Choroid plexus epithelial cell (primary cell): Measurements from ENCODE around the gene VGF.
"Not testable (repeated sequence)": the region's sequence is repeated elsewhere in the genome, so short reads cannot be mapped to it uniquely, and the experiment has no call there.

Experiments used
- DNase-seq: peaks from one replicate; pipeline ENCODE4 v3.0.0-alpha.2; 2010; ENCODE audit warnings: low read depth
- H3K4me3 ChIP-seq: 2 replicates; pipeline ENCODE4 v1.5.1; 2011; ENCODE audit warnings: low read depth, mild to moderate bottlenecking, control low read depth, low read length, moderate library complexity
- TF ChIP-seq, protein P1 (sequence below): conservative IDR thresholded peaks from 2 replicates; pipeline ENCODE4 v1.5.1; 2011; ENCODE audit warnings: low read depth, mild to moderate bottlenecking, control low read depth, inconsistent platforms, low read length, moderate library complexity

Gene VGF

DNA sequence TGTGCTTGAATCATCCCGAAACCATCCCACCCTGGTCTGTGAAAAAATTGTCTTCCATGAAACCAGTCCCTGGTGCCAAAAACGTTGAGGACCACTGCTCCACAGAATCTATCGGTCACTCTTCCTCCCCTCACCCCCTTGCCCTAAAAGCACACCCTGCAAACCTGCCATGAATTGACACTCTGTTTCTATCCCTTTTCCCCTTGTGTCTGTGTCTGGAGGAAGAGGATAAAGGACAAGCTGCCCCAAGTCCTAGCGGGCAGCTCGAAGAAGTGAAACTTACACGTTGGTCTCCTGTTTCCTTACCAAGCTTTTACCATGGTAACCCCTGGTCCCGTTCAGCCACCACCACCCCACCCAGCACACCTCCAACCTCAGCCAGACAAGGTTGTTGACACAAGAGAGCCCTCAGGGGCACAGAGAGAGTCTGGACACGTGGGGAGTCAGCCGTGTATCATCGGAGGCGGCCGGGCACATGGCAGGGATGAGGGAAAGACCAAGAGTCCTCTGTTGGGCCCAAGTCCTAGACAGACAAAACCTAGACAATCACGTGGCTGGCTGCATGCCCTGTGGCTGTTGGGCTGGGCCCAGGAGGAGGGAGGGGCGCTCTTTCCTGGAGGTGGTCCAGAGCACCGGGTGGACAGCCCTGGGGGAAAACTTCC lies 39.2 kb downstream of the VGF start:
- TF ChIP-seq, protein P1, sequence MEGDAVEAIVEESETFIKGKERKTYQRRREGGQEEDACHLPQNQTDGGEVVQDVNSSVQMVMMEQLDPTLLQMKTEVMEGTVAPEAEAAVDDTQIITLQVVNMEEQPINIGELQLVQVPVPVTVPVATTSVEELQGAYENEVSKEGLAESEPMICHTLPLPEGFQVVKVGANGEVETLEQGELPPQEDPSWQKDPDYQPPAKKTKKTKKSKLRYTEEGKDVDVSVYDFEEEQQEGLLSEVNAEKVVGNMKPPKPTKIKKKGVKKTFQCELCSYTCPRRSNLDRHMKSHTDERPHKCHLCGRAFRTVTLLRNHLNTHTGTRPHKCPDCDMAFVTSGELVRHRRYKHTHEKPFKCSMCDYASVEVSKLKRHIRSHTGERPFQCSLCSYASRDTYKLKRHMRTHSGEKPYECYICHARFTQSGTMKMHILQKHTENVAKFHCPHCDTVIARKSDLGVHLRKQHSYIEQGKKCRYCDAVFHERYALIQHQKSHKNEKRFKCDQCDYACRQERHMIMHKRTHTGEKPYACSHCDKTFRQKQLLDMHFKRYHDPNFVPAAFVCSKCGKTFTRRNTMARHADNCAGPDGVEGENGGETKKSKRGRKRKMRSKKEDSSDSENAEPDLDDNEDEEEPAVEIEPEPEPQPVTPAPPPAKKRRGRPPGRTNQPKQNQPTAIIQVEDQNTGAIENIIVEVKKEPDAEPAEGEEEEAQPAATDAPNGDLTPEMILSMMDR, result no peak
- DNase-seq, result peak; percentile 89
- no peak overlapping the region for H3K4me3 ChIP-seq

DNA sequence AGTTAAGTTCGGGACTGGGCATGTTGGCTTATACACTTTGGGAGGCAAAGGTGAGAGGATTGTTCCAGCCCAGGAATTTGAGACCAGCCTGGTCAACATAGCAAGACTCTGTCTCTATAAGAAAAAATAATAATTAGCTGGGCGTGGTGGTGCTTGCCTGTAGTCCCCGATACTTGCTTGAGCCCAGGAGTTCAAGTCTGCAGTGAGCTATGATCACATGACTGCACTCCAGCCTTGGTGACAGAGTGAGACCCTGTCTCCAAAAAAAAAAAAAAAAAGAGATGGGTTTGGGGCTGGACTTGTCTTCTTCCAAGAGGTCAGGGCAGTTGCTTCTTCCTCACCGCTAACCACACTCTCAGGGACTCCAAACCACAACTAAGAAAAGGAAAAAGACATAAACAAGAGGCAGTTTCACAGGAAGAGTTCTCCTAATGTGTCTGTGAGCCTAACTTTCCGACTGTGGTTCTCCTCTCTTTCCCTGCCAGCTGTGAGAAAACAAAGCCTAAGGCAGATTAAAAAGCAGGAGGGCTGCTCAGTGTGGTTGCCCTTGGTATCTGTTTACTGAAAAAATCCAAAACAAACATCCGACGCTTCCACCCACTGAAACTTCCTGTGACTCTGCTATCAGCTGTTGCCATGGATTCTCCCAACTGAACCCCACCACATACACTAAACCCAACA lies 40.9 kb downstream of the VGF start:
- peak; percentile 93 for DNase-seq
- TF ChIP-seq, protein P1, result no peak
- H3K4me3 ChIP-seq, result no peak overlapping the region

DNA sequence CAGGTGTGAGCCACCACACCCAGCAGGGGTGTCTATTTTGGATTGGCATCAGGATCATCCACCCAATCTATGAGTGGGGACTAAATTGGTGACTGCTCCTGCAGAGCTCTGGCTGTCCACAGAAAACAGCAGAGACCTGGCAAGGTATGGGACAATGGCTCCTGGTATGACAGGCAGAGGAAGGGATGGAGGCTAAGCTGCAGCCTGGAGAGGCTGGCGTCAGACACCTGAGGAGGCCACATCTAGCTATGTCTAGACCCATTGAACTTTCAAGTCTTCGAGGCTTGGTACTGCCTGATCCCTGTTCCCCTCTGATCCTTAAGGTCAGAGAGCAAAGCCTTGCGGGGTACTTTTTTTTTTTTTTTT lies 41.7 kb downstream of the VGF start:
- H3K4me3 ChIP-seq, result no peak overlapping the region
- TF ChIP-seq, protein P1, result no peak
- DNase-seq, result no peak

DNA sequence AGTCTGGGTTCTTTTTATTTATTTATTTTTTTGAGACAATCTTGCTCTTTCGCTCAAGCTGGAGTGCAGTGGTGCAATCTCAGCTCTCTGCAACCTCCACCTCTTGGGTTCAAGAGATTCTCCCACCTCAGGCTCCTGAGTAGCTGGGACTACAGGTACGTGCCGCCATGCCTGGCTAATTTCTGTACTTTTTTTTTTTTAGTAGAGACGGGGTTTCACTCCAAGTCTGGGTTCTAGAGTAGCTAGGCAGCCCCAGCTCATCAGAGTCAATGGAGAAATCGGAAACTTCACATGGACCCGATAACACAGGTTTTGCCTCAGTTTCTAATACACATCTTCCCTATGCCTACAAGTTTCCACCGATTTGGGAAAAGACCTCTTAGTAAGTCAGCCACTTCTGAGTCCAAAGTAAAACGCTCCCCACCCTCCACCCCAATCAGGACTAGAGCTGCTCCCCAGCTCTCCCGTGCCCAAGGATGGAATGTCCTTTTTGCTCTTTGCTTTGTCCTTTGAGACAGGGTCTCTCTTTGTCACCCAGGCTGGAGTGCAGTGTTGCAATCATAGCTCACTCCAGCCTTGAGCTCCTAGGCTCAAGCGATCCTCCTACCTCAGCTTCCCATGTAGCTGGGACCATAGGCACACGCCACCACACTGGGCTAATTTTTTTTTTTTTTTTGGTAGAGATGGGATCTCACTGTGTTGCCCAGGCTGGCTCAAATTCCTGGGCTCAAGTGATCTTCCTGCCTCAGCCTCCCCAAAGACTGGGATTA lies 42.3 kb downstream of the VGF start:
- DNase-seq, result no peak
- TF ChIP-seq, protein P1, result no peak
- no peak overlapping the region for H3K4me3 ChIP-seq

DNA sequence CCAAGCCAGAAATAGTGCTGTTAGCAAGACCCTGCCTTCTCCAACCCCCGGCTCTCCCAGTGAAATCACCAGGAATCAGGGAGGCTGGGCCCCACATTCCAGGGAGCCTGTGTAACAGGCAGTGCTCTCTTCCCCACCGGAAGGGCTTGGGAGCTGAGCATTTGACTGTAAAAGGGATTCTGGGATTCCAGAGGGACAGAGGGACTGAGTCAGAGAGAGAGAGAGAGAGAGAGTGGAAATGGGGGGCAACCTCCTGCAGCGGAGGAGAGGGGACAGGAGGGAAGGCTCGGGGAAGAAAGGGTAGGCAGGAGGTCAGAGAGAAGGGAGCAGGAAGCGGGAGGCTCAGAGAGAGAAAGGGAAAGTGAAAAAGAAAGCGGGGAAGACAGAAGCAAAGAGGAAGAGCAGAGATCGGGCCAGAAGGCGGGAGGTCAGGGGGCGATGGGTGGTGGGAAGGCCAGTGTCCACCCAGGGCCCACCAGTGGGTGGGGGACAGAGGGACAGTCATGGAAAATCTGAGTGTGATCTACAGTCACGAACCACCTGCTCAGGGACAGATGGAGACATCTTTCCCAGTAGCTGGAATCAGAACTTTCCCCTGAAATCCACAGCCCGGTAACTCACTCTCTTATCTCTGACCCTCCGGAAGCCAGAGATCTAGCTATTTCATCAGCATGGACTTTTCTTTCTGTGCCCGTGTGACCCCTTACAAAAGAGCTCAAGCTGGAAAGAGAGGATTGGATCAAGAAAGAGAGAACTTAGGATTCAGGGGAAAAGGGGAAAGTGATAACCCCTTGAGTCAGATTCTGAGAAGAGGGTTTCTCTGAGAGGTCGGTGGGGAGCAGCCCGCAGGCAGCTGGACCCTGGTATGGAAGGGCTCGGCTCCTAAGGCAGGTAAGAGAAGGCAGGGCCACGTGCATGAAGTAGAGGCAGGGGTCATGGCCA lies 43.1 kb downstream of the VGF start:
- TF ChIP-seq, protein P1, result no peak
- DNase-seq, result peak; percentile 94
- H3K4me3 ChIP-seq, result peak overlapping the region; percentile 34

DNA sequence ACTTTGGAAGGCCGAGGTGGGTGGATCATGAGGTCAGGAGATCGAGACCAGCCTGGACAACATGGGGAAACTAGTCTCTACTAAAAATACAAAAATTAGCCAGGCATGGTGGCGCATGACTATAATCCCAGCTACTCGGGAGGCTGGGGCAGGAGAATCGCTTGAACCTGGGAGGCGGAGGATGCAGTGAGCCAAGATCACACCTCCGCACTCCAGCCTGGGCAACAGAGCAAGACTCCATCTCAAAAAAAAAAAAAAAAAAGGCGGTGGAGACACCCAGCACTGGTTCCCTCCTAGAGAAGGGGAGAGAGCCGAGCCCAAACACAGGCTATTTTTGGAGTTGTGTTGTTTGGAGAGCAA lies 43.8 kb downstream of the VGF start:
- H3K4me3 ChIP-seq, DNase-seq: not testable (repeated sequence)

DNA sequence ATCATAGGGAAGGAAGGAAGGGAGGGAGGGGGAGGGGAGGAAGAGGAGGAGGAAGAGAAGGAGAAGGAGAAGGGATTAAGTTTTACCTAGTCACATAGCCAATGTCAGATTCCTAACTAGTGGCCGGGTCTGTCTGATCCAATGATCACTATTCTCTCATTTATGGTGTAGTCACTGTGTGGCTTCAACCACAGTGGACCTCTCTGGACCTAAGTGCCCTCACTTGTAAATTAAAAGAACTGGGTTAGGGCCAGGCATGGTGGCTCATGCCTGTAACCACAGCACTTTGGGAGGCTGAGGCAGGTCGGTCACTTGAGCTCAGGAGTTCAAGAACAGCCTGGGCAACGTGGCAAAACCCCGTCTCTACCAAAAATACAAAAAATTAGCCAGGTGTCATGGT lies 45.1 kb downstream of the VGF start:
- no peak for DNase-seq
- TF ChIP-seq, protein P1, result no peak
- H3K4me3 ChIP-seq, result no peak overlapping the region
